ENCODE data around the gene ELMO1. TPM values are rescaled to one million over a fixed set of nuclear protein-coding genes. Genes with fewer than 3 reads are reported as not detected.

The ELMO1 gene
- total RNA-seq, 2 donors from 2014 or later, result 10.9 to 56.0 TPM

- H3K9me3 ChIP-seq, result no peaks in the 10 kb centered on the region
- H3K4me1 ChIP-seq, result peaks cover 18% of the 10 kb centered on the region
- H3K27me3 ChIP-seq, result no peaks in the 10 kb centered on the region
- no peak for DNase-seq
- ATAC-seq, result no peak
- TF ChIP-seq POLR2A (IDR thresholded peaks at IDR 0.05), result no peak
- TF ChIP-seq, protein P1, sequence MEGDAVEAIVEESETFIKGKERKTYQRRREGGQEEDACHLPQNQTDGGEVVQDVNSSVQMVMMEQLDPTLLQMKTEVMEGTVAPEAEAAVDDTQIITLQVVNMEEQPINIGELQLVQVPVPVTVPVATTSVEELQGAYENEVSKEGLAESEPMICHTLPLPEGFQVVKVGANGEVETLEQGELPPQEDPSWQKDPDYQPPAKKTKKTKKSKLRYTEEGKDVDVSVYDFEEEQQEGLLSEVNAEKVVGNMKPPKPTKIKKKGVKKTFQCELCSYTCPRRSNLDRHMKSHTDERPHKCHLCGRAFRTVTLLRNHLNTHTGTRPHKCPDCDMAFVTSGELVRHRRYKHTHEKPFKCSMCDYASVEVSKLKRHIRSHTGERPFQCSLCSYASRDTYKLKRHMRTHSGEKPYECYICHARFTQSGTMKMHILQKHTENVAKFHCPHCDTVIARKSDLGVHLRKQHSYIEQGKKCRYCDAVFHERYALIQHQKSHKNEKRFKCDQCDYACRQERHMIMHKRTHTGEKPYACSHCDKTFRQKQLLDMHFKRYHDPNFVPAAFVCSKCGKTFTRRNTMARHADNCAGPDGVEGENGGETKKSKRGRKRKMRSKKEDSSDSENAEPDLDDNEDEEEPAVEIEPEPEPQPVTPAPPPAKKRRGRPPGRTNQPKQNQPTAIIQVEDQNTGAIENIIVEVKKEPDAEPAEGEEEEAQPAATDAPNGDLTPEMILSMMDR (IDR thresholded peaks at IDR 0.05), result no peak
- intact Hi-C loops (cut with DNase I), result no loop called here
- H3K36me3 ChIP-seq (replicated peaks in 1 of 2; ENCODE audit: insufficient read depth in 1 of 2, low read depth in 2 of 2), result no peaks in the 10 kb centered on the region
- no peak overlapping the region for H3K4me3 ChIP-seq
- 85 to 86% methylated on average over 6 of the region's 6 CpGs for WGBS, 2 donors
- H3K27ac ChIP-seq, result no peak overlapping the region
Measured at GRCh38 chr7:37027557-37028341, 420.9 kb downstream of the ELMO1 start.

DNA sequence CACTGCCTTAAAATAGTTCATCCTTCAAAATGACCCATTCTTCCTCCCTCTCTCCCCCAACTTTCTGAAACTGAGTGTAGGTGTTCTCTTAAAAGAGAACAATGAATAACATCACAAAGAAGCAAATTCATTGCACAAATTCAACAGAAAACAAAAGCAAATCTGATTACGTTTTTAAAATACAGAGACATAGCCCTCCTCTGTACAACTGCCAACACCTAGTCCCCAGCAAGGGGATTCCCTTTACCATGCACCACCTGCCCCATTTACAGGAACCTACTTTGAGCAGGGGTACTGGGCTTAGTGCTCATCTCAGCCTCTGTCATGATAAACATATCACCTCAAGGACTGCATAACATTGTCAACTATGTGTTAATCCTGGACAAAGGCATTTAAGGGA is 421.6 kb downstream of the ELMO1 start:
- Histone ChIP-seq H3K4me3 (no peak overlapping the region), H3K9me3 (no peaks in the 10 kb centered on the region), H3K27me3 (no peaks in the 10 kb centered on the region), H3K27ac (no peak overlapping the region), H3K4me1 (peaks cover 11% of the 10 kb centered on the region), H3K36me3 (replicated peaks in 1 of 2; ENCODE audit: insufficient read depth in 1 of 2, low read depth in 2 of 2) (no peaks in the 10 kb centered on the region)
- 69 to 72% methylated on average over 1 of the region's 1 CpG for WGBS, 2 donors
- ATAC-seq, result no peak
- intact Hi-C loops (cut with DNase I), result no loop called here
- no peak for DNase-seq
- no peak for TF ChIP-seq POLR2A (IDR thresholded peaks at IDR 0.05)
- TF ChIP-seq, protein P1 (IDR thresholded peaks at IDR 0.05), result no peak

GRCh38 chr7:37018954-37019353 is 429.7 kb downstream of the ELMO1 start:
- Histone ChIP-seq H3K9me3 (no peaks in the 10 kb centered on the region), H3K36me3 (replicated peaks in 1 of 2; ENCODE audit: insufficient read depth in 1 of 2, low read depth in 2 of 2) (no peaks in the 10 kb centered on the region), H3K27ac (no peak overlapping the region), H3K4me1 (peaks cover 14% of the 10 kb centered on the region), H3K4me3 (no peak overlapping the region), H3K27me3 (no peaks in the 10 kb centered on the region)
- no peak for TF ChIP-seq POLR2A (IDR thresholded peaks at IDR 0.05)
- TF ChIP-seq, protein P1 (IDR thresholded peaks at IDR 0.05), result no peak
- DNase-seq (no peak), ATAC-seq (no peak)
- intact Hi-C loops (cut with DNase I), result no loop called here
- WGBS, 2 donors, result 89 to 91% methylated on average over 2 of the region's 2 CpGs

DNA sequence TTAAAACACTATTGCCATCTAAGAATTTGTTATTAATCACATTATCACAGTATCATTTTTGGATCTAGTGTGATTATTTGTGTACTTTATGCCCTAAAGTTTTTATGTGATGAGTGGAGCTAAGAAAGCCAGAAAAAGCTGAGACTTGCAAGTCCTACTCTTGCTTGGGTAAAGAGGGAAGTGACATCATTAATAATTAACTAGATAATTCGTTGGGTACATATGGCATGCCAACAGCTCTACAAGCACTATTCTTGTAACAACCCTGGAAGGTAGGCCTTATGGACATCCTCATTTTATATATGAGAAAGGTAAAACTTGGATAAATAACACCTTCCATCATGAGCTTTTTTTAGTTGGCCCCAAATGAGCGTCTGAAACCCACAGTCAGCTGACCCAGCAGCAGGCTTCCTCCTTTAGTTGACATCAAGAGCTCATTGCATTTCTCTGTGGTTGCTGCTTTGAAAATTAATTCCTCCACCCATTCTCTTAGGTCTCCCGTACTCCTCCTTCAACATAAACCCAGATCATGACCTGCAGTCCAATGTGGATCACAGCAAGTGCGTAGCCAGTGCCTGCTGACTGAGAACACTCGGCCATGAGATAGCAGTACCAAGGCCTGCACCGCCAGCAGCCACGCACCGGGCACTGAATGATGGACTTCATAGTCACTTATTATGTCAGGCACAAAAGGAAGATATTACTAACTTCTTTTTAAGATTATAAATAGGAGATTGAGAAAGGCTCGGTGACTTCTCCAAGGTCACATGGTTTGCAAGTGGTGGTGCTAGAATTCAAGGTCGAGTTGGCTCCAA is 432.4 kb downstream of the ELMO1 start:
- no peaks in the 10 kb centered on the region for H3K9me3 ChIP-seq
- H3K36me3 ChIP-seq (replicated peaks in 1 of 2; ENCODE audit: insufficient read depth in 1 of 2, low read depth in 2 of 2), result no peaks in the 10 kb centered on the region
- H3K4me1 ChIP-seq, result peaks cover 14% of the 10 kb centered on the region
- 72 to 76% methylated on average over 10 of the region's 10 CpGs for WGBS, 2 donors
- H3K27me3 ChIP-seq, result no peaks in the 10 kb centered on the region
- peak overlapping the region in 1 of 4 donors; percentile 21 for H3K27ac ChIP-seq
- TF ChIP-seq POLR2A (IDR thresholded peaks at IDR 0.05), result no peak
- TF ChIP-seq, protein P1 (IDR thresholded peaks at IDR 0.05), result no peak
- peak; percentile 78 for ATAC-seq
- DNase-seq, result no peak
- intact Hi-C loops (cut with DNase I), result no loop called here
- no peak overlapping the region for H3K4me3 ChIP-seq

All from body of pancreas (tissue), 4 donors.